HG02884 (cell line): ENCODE results near the gene TMEM26.

Experiments used
- ATAC-seq: cut with Tn5 transposase; IDR thresholded peaks from one replicate; pipeline ENCODE4 v1.9.1; 2021; ENCODE audit warnings: mild to moderate bottlenecking, moderate library complexity; ENCODE audit not compliant: unreplicated experiment

The TMEM26 gene

DNA sequence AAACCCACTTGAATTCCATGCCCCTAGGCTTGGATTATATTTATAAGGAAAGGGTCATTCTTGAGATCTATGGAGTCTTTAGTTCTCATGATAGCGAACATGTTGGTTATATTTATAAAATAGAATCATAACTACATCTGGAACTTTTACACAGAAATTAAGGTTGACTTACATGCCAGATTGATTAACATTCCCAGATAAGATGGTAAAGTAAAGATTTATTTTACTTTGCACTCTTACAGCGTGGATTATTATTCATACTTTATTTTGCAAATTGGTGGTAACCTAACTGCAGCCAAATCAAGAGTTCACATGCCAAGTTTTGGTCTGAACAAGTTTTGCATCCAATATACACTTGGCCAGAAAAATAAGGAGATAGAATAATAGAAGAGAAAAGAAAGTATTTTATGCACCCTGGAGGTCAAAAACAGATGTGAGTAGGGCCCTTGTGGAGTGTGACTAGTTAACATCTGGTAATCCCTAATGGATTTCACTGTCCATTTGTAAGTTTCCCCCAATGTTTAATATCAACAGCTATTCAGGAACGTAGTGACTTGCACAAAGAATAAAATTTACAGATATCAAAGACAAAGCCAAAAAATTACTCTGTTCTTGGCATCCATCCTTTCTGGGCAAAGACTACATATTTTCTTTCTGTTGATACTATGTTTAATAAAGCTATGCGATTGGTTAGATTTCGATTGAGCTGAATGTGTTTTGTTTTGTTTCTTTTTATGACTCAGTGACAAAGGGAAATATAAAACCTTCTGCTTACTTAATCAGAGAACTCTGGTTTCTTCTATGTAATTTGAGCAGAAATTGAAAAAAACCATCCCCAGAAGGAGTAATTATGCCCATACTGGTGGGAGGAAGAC is 10.1 kb upstream of the TMEM26 start:
- ATAC-seq, result no peak

DNA sequence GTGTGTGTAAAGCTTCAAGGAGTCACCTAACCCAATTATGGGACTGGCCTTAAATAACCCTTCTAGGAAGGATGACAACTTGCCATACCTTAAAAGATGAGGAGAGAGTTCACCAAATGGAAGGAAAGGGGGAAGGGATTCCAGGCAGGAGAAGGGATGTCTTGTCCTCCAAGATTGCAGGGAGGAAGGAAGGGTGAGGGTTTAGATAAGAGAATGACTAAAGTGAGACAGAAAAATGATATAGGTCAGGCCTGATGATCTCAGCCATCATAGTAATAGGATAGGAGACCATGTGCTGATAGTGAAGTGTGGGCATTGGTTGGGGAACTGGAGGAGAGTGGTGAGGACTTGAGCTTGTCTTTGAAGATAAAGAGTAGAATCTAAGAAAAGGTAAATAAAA is 7.7 kb upstream of the TMEM26 start:
- no peak for ATAC-seq

GRCh38 chr10:61458031-61458430 is 4.8 kb upstream of the TMEM26 start:
- ATAC-seq, result no peak

GRCh38 chr10:61456095-61456789 is 3.1 kb upstream of the TMEM26 start:
- ATAC-seq, result no peak

- ATAC-seq, result no peak
These were observed 2.5 kb upstream of the TMEM26 start for GRCh38 chr10:61455656-61456055.

DNA sequence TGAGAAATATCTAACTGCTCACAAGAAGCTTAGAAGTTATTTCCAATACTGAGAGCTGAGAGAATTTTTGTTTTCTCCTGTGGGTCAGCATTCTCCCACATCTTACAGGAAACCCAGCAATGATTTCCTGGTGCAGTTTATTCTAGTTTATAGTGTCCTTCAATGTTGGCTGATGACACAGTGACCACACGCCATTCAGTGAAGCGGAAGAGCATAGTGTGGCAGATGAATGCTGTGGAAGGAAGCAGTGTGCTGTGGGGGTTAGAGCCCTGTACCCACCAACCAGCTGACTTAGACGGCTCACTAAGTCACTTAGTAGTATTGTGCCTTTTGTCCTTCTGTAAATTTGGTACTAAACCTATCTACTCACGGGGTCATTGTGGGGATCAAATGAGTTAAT is 1.4 kb upstream of the TMEM26 start:
- ATAC-seq, result no peak

DNA sequence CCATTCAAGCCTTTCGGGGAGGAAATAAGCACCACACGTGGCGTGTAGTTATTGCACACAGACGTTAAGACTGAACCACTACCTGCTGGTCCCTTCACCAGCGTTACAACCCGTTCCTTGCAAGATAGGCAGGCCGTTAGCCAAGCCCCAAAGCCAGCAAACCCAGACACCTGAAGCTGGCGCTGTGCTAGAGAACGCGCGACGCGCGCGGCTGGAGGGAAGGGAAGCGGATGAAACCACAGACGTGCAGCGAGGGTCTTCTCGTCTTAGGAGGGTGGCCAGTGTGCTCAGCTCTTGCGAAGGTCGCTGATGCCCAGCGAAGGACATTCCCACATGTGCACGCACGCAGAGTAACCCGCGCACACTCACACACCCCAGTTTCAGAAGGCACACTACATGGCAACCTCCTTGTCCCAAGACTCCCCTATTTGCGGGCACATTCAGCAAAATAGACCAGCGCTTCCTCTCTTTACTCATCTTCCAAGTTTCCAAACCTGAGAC is 980 bp downstream of the TMEM26 start:
- no peak for ATAC-seq

GRCh38 chr10:61451357-61451756 is 1.8 kb downstream of the TMEM26 start:
- ATAC-seq, result no peak

- ATAC-seq, result no peak
These were observed 4.2 kb downstream of the TMEM26 start for GRCh38 chr10:61448841-61449600.

- no peak for ATAC-seq
These were observed 5.1 kb downstream of the TMEM26 start for GRCh38 chr10:61448091-61448490.

- ATAC-seq, result no peak
These were observed 14.0 kb downstream of the TMEM26 start for GRCh38 chr10:61439058-61439609.

- no peak for ATAC-seq
These were observed 14.8 kb downstream of the TMEM26 start for GRCh38 chr10:61438141-61438988.

- ATAC-seq, result no peak
These were observed 30.0 kb downstream of the TMEM26 start for GRCh38 chr10:61423178-61423577.

DNA sequence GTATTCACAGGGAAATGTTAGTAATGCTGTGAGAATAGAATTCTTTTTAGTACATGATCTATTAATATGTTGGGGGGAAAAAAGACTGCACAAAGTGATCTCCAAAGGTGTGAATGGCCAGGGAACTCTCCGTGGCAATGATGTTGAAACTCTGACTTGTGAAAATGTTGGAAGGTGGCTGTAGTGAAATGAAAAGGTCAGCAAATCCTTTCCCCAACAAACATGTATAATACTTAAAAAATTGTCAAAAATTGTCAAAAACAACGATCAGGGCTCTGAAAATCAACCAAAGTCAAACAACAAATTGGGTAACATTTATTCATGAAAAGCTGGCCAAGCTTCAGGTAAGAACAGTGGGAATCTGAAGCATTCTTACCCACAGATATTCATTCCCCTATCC is 35.5 kb downstream of the TMEM26 start:
- ATAC-seq, result no peak

DNA sequence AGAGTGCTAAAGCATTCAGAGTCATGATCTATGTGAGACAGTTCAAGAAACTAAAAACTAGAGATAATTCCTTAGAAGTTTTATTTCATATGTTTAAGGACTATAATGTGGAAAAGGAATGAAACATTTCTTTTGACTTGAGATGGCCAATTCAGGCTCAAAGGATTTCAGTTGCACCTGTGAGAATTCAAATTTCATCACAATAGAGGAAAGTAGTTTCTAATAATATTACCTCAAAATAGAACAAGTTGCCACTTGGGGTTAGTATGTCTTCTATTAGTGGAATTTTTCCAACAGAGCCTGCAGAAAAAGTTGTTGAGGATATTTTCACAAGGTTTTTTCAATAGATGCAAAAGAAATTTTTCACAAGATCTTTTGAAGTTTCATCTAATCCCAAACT is 37.4 kb downstream of the TMEM26 start:
- ATAC-seq, result no peak

- ATAC-seq, result no peak
These were observed 41.5 kb downstream of the TMEM26 start for GRCh38 chr10:61411706-61412105.

- no peak for ATAC-seq
These were observed 42.7 kb downstream of the TMEM26 start for GRCh38 chr10:61410353-61411070.

DNA sequence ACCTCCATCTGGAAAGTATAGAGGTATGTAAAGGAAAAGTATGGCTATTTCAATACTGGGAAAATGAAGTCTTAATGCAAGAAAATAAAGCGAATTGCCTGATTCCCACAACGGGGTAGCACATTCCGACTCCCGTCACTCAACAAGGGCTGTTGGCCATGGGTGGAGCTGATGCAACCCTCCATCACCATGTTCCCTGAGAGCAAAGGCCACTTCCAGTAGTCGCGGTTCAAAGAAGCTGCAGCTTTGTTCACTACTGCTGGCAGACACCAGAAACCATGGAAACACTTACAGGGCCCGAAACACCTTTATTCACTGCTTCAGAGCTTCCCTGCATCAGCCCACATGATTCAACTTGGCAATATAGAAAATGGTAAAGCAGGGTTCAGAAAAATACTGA is 44.0 kb downstream of the TMEM26 start:
- no peak for ATAC-seq

- no peak for ATAC-seq
These were observed 45.1 kb downstream of the TMEM26 start for GRCh38 chr10:61408105-61408504.

GRCh38 chr10:61406736-61407135 is 46.4 kb downstream of the TMEM26 start:
- no peak for ATAC-seq
